GM21526 (cell line): ENCODE data around the gene CDC5L.
"Not testable (repeated sequence)": the region's sequence is repeated elsewhere in the genome, so short reads cannot be mapped to it uniquely, and the experiment has no call there.

Experiments
- ATAC-seq: cut with Tn5 transposase; IDR thresholded peaks from one replicate; pipeline ENCODE4 v1.9.1; 2021; ENCODE audit warnings: moderate library complexity; ENCODE audit not compliant: unreplicated experiment, low FRiP score

Gene CDC5L

GRCh38 chr6:44387346-44388134 lies at the start of gene CDC5L:
Gene CDC5L (plus strand): TSS chr6:44387706. CDS start chr6:44387824, 118 bp downstream.
- ATAC-seq = peak; percentile 88

- no peak for ATAC-seq
Measured at GRCh38 chr6:44338228-44339122, 49.0 kb upstream of the CDC5L start.

DNA sequence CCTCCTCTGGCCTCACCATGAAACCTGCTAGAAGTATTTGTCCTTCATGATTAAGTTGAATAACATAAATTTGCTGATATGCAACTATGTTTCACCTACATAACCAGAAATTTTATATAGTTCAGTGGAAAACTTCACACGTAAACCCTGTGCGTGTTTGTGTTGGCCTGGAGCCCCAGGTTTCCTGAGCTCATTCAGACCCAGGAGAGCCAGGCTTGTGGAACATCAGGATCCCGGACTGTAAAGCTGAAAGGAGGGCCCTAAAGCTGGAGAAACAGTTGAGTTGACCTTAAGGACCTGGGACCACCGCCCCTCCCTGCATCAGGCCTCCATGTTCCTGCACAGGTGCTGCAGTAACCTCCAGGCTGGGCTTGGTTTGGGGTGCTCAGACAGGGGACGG lies 48.2 kb upstream of the CDC5L start:
- no peak for ATAC-seq

- ATAC-seq = no peak
Measured at GRCh38 chr6:44339763-44340625, 47.5 kb upstream of the CDC5L start.

DNA sequence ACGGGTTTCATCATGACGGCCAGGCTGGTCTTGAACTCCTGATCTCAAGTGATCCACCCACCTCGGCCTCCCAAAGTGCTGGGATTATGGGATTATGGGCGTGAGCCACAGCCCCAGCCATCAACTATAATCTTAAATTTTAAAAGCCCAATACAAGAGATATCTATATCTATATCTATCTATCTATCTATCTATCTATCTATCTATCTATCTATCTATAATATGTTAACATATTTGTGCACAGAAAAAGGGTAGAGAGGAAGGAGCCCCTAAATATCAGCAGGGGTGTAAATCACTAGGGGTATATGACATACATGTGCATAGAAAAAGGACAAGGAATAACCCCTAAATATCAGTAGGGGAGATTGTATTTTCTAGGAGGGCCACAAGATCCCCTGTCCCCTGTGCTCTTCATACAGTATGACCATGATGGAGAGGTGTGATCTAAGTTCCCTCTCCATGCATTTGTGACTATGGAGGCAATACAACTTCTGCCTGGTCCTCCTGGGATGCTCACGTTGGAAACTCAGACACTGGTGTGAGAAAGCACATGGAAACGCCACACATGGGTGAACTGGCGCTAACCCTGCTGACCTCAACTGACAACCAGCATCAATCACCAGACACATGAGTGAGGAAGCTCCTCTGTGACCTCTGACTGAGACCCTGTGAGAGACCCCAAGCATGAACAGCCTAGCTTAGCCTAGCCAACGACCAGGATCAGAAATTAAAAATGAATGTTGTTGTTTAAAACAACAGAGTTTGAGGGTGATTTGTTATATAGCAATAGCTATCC lies 46.2 kb upstream of the CDC5L start:
- ATAC-seq = no peak

- no peak for ATAC-seq
Measured at GRCh38 chr6:44342052-44342451, 45.5 kb upstream of the CDC5L start.

DNA sequence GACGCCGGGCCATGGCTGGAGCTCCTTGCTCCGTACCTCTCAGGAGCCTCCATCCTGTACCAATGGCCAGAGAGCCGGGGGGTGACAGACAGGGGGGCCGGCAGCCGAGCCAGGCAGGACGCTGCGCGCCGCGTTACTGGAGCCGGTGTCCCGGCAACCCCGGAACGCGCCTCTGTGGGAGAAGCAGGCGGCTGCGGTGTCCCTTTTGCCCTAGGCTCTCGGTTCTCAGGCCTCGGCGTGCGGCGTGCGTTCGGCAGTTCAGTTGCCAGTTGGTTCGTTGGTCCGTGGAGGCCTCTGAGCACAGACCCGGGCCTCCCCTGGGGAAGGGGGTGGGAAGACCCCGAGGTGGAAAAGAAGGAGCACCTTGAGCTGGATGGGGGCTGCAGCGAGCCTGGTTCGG lies 45.0 kb upstream of the CDC5L start, which contains the start of gene SPATS1:
SPATS1 (plus strand) TSS at position 162 of the 400 bp plus-strand sequence. CDS start 446 bp downstream, outside the sequence.
- no peak for ATAC-seq

DNA sequence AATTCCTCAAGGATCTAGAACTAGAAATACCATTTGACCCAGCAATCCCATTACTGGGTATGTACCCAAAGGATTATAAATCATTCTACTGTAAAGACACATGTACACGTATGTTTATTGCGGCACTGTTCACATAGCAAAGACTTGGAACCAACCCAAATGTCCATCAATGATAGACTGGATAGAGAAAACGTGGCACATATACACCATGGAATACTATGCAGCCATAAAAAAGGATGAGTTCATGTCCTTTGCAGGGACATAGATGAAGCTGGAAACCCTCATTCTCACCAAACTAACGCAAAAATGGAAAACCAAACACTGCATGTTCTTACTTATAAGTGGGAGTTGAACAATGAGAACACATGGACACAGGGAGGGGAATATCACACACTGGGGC lies 40.7 kb upstream of the CDC5L start:
- not testable (repeated sequence) for ATAC-seq

- no peak for ATAC-seq
Measured at GRCh38 chr6:44349904-44350649, 37.4 kb upstream of the CDC5L start.

GRCh38 chr6:44350650-44350994 lies 36.9 kb upstream of the CDC5L start:
- ATAC-seq = not testable (repeated sequence)

GRCh38 chr6:44352259-44352658 lies 35.2 kb upstream of the CDC5L start:
- no peak for ATAC-seq

DNA sequence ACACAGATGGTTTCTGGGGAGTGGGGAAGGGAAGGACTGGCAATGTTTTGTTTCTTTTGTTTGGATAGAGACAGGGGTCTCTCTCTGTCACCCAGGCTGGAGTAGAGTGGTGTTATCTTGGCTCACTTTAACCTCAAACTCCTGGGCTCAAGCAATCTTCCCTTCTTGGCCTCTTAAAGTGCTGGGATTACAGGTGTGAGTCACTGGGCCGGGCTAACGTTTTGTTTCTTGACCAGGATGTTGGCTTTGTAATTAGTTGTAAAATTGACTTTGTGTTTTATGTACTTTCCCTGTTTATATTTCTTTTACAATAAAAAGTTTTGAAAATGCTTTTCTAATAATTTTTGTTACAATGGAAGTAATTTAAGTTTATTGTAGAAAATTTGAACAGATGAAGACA lies 34.2 kb upstream of the CDC5L start:
- no peak for ATAC-seq

DNA sequence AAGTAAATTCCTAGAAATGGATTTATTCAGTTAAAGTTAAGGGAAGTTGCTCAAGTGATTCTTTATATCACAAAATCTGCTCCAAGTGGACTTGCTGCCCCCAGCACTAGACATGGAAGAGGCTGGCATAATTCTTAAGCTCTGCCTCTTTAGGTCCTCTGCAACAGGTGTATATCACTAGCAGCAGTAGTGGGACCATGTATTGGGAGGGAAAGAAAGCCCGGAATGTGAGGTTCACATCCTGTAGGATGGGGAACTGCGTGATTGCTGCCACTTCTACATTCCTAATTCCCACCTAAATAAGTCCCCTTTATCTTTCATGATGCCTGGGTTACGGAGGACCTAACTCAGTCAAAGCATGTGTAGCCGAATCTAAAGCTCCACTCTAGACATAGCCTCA lies 31.9 kb upstream of the CDC5L start:
- no peak for ATAC-seq

DNA sequence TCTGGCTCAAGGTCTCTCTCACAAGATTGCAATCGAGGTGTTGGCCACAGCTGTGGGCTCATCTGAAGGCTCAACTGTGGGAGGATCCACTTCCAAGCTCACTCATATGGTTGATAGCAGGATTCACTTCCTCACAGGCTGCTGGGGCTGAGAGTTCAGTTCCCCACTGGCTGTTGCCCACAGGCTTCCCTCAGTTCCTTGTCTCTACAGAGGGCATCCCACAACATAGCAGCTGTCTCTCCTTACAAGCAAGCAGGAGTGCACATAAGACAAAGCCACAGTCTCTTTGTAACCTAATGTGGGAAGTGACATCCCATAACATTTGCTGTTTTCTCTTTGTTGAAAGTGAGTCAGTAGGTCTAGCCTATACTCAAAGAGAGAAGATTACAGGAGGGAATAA lies 31.0 kb upstream of the CDC5L start:
- no peak for ATAC-seq

DNA sequence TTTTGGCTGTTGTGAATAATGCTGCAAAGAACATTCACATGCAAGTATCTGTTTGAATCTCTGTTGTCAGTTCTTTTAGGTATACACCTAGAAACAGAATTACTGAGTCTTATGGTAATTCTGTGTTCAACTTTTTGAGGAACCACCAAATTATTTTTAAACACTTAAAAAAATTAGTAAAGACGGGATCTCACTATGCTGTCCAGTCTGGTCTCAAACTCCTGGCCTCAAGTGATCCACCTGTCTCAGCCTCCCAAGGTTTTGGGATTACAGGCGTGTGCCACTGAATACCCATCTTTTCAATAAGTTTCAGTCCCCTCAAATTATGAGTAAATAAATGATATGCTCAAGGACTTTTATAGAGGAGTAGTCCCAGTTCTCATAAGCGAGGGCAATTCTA lies 27.5 kb upstream of the CDC5L start:
- ATAC-seq = no peak

DNA sequence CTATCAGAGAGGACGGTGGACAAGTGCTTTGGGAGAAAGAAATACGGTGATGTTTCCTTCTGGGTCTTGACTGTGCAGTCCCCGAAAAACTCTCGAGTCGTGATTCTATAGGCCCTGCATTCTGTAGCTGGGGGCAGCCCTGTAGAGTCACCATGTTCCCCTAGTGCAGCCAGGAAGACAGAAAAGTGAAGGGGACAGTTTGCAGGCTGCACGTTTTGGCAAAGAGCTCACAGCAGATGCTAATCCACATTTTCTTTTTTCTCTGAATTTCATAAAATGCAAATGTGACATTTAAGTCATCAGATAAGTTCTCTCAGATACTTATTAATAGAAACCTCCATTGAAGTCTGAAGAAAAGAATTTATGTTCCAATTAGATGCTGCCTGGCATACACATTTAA lies 25.6 kb upstream of the CDC5L start:
- no peak for ATAC-seq

- no peak for ATAC-seq
Measured at GRCh38 chr6:44363377-44363926, 24.1 kb upstream of the CDC5L start.

- no peak for ATAC-seq
Measured at GRCh38 chr6:44366781-44367180, 20.7 kb upstream of the CDC5L start.

DNA sequence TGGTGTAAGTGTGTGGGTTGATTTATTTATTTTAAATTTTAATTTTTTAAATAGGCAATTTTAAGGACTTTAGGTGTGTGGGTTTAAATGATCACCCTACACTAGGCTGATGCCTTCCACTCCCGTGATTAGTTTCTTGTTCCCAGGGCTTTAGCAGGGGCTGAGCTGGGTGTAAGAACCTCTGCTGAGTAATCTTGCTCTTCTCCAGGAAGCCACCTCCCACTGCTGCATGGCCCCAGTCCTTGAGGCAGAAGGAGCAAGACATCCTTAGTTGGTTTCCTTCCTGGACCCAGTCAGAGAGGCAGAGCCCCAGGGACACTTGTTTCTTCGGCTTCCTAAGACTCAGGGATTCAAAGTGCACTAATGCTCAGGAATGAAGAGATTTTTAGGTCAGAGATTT lies 19.8 kb upstream of the CDC5L start:
- ATAC-seq = no peak
